Epithelial cell of proximal tubule (primary cell): Measurements from ENCODE around the gene CADPS. TPM values are rescaled to one million over a fixed set of nuclear protein-coding genes. Genes with fewer than 3 reads are reported as not detected.

ENCODE experiments used
- DNase-seq: peaks from one replicate; pipeline ENCODE4 v3.0.0-alpha.2; 2011; ENCODE audit warnings: low read depth
- H3K4me3 ChIP-seq: 2 replicates; pipeline ENCODE4 v1.5.1; 2011; ENCODE audit warnings: low read depth, mild to moderate bottlenecking, low read length
- total RNA-seq: library from RNA; depleted of rRNA; stranded (reverse); fragments of >200 nt; gene quantifications from 2 replicates; pipeline ENCODE4 v1.2.3, GENCODE V29; 2015
- TF ChIP-seq, protein P1 (sequence below): conservative IDR thresholded peaks from 2 replicates; pipeline ENCODE4 v1.5.1; 2012; ENCODE audit warnings: low read depth, mild to moderate bottlenecking, low read length

Gene CADPS
- total RNA-seq, 1 donor from 2014 or later: not detected

DNA sequence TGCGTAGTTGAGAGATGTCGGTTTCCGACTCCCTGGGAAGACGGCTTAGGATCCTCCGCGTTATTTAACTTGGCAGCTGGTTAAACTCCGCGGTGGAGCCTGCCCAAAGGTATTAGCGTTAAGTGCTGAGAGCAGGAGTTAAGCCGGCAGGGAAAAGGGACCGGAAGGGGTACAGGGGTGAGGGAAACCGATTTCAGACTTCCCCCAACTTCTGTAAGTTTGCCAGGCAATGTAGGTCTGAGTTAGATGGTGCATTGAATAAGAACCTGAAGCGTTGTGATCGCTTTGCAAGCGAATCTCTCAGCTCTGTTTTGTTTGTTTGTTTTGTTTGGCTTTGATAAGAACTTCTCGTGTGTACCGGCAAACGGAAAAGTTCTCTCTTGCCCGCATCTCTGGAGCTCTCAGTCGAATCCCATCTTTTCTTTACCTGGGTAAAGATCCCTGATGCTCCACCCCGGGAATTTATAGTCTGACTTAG, 495.9 kb downstream of the CADPS start:
- H3K4me3 ChIP-seq: no peak overlapping the region
- no peak for DNase-seq
- TF ChIP-seq, protein P1, sequence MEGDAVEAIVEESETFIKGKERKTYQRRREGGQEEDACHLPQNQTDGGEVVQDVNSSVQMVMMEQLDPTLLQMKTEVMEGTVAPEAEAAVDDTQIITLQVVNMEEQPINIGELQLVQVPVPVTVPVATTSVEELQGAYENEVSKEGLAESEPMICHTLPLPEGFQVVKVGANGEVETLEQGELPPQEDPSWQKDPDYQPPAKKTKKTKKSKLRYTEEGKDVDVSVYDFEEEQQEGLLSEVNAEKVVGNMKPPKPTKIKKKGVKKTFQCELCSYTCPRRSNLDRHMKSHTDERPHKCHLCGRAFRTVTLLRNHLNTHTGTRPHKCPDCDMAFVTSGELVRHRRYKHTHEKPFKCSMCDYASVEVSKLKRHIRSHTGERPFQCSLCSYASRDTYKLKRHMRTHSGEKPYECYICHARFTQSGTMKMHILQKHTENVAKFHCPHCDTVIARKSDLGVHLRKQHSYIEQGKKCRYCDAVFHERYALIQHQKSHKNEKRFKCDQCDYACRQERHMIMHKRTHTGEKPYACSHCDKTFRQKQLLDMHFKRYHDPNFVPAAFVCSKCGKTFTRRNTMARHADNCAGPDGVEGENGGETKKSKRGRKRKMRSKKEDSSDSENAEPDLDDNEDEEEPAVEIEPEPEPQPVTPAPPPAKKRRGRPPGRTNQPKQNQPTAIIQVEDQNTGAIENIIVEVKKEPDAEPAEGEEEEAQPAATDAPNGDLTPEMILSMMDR: no peak

DNA sequence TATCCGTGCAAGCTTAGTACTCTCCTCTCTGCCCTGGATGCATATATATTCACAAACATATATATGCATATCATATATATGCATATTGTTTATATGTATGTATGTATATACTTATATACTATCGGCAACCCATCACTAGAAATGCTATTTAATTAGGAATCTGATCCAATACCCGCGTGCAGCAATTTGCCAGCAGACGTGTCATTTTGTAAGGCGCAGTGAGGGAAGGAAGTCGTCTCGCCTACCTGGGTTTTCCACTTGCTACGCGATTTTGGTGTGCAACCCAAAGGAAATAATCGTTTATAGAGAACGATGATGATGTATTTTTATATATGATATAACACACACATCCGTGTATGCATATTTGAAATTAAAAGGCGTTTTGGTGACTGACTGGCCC, 496.3 kb downstream of the CADPS start:
- no peak for DNase-seq
- no peak overlapping the region for H3K4me3 ChIP-seq
- TF ChIP-seq, protein P1: no peak

DNA sequence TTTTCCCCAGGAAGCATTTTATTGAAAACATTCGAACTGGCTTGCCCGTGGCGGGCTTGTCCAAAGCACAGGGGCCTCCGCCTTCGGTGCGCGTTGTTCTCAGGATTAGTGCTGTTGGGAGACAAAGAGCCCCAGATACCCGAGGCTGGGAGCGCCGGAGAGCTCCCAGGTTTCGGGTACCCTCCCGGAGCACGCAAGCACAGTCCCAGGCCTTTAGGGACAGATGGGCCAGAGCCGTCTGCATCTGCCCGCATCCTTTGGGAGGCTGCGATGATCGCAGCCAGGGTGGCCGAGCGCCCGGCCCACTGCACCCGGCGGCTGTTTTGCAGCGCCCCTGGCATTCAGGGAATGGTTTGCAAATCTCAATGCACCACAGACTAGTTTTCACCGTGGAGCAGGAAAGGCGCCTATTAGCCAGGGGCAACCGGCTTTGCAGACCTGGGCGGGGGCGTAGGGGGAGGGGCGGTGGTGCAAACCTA, 496.9 kb downstream of the CADPS start:
- TF ChIP-seq, protein P1: no peak
- no peak overlapping the region for H3K4me3 ChIP-seq
- DNase-seq: no peak

DNA sequence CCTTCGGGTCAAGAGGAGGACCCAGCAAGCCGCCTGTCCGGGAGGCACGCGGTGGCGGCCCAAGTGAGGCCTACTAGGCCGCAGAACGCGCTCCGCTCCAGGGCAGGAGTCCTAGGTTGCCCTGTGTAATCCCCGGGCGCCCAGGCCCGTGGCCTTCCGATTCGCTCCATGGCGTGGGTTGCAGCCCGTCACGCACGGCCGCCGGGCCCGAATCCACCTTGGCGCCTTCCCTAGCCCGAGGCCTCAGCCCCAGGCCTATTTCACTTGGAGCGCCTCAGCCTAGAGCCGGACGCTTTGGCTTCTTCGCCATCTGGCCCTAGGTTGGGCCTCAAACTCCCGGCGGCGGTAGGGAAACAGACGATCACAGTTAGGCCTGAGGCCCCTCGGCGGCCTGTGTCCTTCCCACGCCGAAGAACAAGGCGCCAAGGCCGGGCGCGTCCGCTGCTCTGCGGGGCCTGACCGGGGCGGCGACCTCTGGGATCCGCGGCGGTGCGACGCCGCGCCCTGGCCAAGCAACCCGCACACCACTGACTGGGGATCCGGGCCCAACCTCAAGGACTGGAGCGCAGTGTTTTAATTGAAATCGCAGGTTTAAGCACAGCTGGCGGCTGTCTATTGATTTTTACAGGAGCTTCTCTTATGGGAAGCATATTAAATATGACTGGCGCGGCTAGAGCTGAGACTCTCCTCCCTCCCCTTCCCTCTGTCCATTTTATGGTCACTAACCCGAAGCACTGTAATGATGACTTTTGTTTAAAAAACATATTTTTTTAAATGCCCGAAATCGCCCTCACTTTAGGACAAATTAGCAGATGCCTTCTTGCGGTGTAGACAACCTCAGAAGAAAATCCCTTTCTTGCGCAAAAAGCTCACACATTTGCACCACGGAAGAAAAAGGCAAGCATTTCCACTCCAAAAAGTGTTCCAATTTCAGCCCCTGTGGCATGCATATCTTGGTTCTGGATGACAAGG, 498.0 kb downstream of the CADPS start:
- TF ChIP-seq, protein P1: no peak
- no peak overlapping the region for H3K4me3 ChIP-seq
- DNase-seq: no peak

DNA sequence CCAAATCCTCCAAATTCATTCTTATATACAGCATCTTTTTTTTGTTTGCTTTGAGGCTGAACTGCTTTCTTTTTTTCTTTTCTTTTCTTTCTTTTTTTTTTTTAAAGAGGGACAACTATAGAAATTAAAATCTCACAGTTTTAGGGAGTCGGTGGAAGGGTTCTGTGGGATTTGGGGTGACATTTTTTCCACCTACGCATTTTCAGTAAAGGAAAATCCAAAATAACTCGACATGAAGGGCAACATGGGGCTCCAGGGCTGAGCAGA, 498.8 kb downstream of the CADPS start:
- H3K4me3 ChIP-seq: no peak overlapping the region
- TF ChIP-seq, protein P1: no peak
- DNase-seq: no peak

DNA sequence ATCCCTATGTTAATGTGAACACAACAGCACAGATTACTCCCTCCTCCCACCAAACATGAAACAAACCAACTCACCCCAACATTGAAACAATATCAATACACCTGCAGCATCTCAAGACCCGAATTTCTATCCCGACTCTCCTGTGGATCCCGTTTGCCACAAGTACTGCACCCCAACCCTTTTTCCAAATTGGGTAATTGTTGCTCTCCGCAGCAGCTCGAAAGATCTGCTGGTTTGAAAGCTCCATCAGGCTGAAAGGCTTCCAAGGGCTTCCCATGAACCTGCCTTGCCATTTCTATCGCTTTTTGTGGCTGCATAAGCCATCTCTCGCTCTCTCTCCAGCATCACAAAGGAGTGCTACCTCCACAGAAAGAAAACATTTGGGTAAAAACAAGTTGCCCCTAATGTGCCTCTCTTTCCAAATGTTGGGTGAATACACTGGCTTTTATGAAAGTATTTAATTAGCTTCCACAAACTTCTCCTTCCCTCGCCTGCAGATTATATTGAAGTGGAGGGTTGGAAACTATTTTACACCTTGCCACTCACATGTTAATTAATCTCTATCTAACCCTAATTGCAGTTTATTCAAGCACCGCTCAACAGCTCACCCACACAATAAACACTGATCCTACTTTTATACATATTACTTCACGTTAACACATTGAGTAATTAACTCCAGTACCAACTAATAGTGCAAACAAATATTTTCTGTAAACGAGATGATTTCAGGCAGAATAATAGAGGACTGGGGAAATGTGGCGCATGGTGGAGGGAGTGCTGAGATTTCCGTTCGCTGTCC, 499.4 kb downstream of the CADPS start:
- TF ChIP-seq, protein P1: no peak
- H3K4me3 ChIP-seq: no peak overlapping the region
- DNase-seq: no peak
